ENCODE results near the gene SESN3.
"Not testable (repeated sequence)": the region's sequence is repeated elsewhere in the genome, so short reads cannot be mapped to it uniquely, and the experiment has no call there.

SESN3 gene

GRCh38 chr11:95251896-95252295, 20.9 kb upstream of the SESN3 start:
- DNase-seq, result not testable (repeated sequence)

GRCh38 chr11:95248666-95249467, 17.9 kb upstream of the SESN3 start:
- no peak for DNase-seq

GRCh38 chr11:95247883-95248282, 16.9 kb upstream of the SESN3 start:
- DNase-seq, result no peak

GRCh38 chr11:95247127-95247684, 16.2 kb upstream of the SESN3 start:
- no peak for DNase-seq

GRCh38 chr11:95245581-95245980, 14.6 kb upstream of the SESN3 start:
- no peak for DNase-seq

GRCh38 chr11:95245038-95245437, 14.0 kb upstream of the SESN3 start:
- DNase-seq, result no peak

- DNase-seq, result no peak
Observed at GRCh38 chr11:95243673-95244072, 12.7 kb upstream of the SESN3 start.

GRCh38 chr11:95242845-95243605, 12.0 kb upstream of the SESN3 start:
- DNase-seq, result no peak

GRCh38 chr11:95242091-95242844, 11.3 kb upstream of the SESN3 start:
- DNase-seq, result no peak

GRCh38 chr11:95241681-95242081, 10.7 kb upstream of the SESN3 start:
- no peak for DNase-seq

GRCh38 chr11:95239871-95240649, 9.1 kb upstream of the SESN3 start:
- no peak for DNase-seq

- DNase-seq, result no peak
Observed at GRCh38 chr11:95232666-95233065, 1.7 kb upstream of the SESN3 start.

- DNase-seq, result peak; percentile 77
Observed at GRCh38 chr11:95231881-95232605, 1.0 kb upstream of the SESN3 start.

GRCh38 chr11:95230810-95231126, 234 bp downstream of the SESN3 start:
- DNase-seq, result no peak

GRCh38 chr11:95229993-95230809, 801 bp downstream of the SESN3 start:
- DNase-seq, result peak; percentile 73

GRCh38 chr11:95229199-95229992, 1.6 kb downstream of the SESN3 start:
- no peak for DNase-seq

GRCh38 chr11:95228081-95228749, 2.8 kb downstream of the SESN3 start:
- DNase-seq, result no peak

- not testable (repeated sequence) for DNase-seq
Observed at GRCh38 chr11:95227060-95227459, 3.9 kb downstream of the SESN3 start.

GRCh38 chr11:95222817-95223216, 8.2 kb downstream of the SESN3 start:
- no peak for DNase-seq
